Adrenal gland (tissue), 12 donors: ENCODE results near the gene NUP93. TPM values are rescaled to one million over a fixed set of nuclear protein-coding genes. Genes with fewer than 3 reads are reported as not detected.

ENCODE experiments used
- DNase-seq, 7 donors: peaks; one replicate each; pipeline ENCODE4 v3.0.0-alpha.2; 2019 to 2020
- H3K27ac ChIP-seq, 5 donors: fragments of 200-600 bp; sonication (generic) in 4 of 5; 1 replicate in 3 of 5; 2 replicates in 2 of 5; pipeline versions ENCODE4 v1.5.1 to v1.8.0; 2016 to 2020; ENCODE audit warnings: mild to moderate bottlenecking in 1 of 5
- H3K27me3 ChIP-seq: fragments of 200-600 bp; 2 replicates; pipeline ENCODE4 v1.8.0; 2021
- H3K36me3 ChIP-seq, 2 donors: fragments of 200-600 bp; replicated peaks in 1 of 2; 1 replicate in 1 of 2; 2 replicates in 1 of 2; pipeline versions ENCODE4 v1.5.1 to v1.8.0; 2018 to 2022
- H3K4me1 ChIP-seq, 2 donors: fragments of 200-600 bp; replicated peaks in 1 of 2; 1 replicate in 1 of 2; 2 replicates in 1 of 2; pipeline versions ENCODE4 v1.5.1 to v1.8.0; 2018 to 2021
- H3K4me3 ChIP-seq, 4 donors: fragments of 200-600 bp; sonication (generic) in 3 of 4; one replicate each; pipeline ENCODE4 v1.5.1; 2016 to 2018
- H3K9me3 ChIP-seq, 3 donors: fragments of 200-600 bp; sonication (generic) in 1 of 3; replicated peaks in 1 of 3; 1 replicate in 2 of 3; 2 replicates in 1 of 3; pipeline versions ENCODE4 v1.5.1 to v1.8.0; 2016 to 2021
- CTCF ChIP-seq, 6 experiments: fragments of 450-650 bp in 4 of 6; fragments of 200-600 bp in 2 of 6; sonication (generic) in 1 of 6; IDR thresholded peaks; 1 replicate in 5 of 6; 2 replicates in 1 of 6; pipeline versions ENCODE4 v1.5.1 to v1.8.0; 2016 to 2021; ENCODE audit warnings: antibody characterized with exemption in 6 of 6, mild to moderate bottlenecking in 2 of 6, moderate library complexity in 1 of 6
- POLR2A ChIP-seq, 2 donors: fragments of 450-650 bp; IDR thresholded peaks; one replicate each; pipeline ENCODE4 v1.6.1; 2017; ENCODE audit warnings: antibody characterized with exemption in 2 of 2, mild to moderate bottlenecking in 2 of 2, moderate library complexity in 1 of 2
- WGBS, 4 donors: extraction: QIAGEN DNeasy Blood & Tissue Kit in 2 of 4; methylation state at CpG; one replicate each; pipeline versions ENCODE4 v1.1.5 to v1.1.7; 2013 to 2017; 5-methylcytosine and 5-hydroxymethylcytosine counted together
- intact Hi-C, 2 donors: fragments of 100-400 bp; cut with DNase I; formaldehyde crosslinking; loops; one replicate each; pipeline versions ENCODE4 v1.14.1 to v1.15.0; 2022 to 2023
- polyA plus RNA-seq, 3 donors: library from polyadenylated mRNA; stranded (reverse); fragments of 200-250 nt in 2 of 3; fragments of 350-450 nt in 1 of 3; fragmentation: Illumina TruSeq in 1 of 3; extraction: RNeasy Lipid Tissue Mini Kit (QIAGEN cat#74804) in 1 of 3; gene quantifications; one replicate each; pipeline ENCODE4 v1.2.3, GENCODE V29; 2013 to 2014
- total RNA-seq, 9 donors: library from RNA; depleted of rRNA in 4 of 9; stranded (reverse); fragments of >200 nt in 4 of 9; fragments of 120-200 nt in 1 of 9; fragmentation: NEBNext Ultra II Directional in 1 of 9; extraction: Animal tissue kit (Norgen Biotek cat#: 25700) in 1 of 9; gene quantifications; one replicate each; pipeline versions ENCODE4 v1.1.0 to v1.2.4, GENCODE V29; 2013 to 2023
- donor health status: healthy with polysubstance abuse.
- donor health status: Bipolar disorder and iron deficiency.
- donor health status: DM: yes; HTN: yes; CAD: no.
- donor health status: DM: no; HTN: no; CAD: no.
- donor health status: DM: no; HTN: no; CAD: no.
- donor health status: DM: yes; HTN: yes; CAD: no.

Gene NUP93
- total and polyA plus RNA-seq, 12 donors, result 29.3 to 71.1 (median 45.8) TPM

- H3K4me3 ChIP-seq, result no peak overlapping the region
- intact Hi-C loops, result no loop called here
- TF ChIP-seq POLR2A (IDR thresholded peaks at IDR 0.05) (no peak), CTCF (IDR thresholded peaks at IDR 0.05) (no peak)
- H3K36me3 ChIP-seq, result peaks cover 0 to 22% of the 10 kb centered on the region in 2 donors
- no peaks in the 10 kb centered on the region for H3K27me3 ChIP-seq
- H3K9me3 ChIP-seq, result no peaks in the 10 kb centered on the region
- H3K4me1 ChIP-seq, result peaks cover 0 to 9% of the 10 kb centered on the region in 2 donors
- H3K27ac ChIP-seq, result no peak overlapping the region
- no peak for DNase-seq
- 98 to 100% (median 100%) methylated on average over 1 of the region's 1 CpG for WGBS, 4 donors
Measured at GRCh38 chr16:56828647-56829046, 98.7 kb downstream of the NUP93 start.

GRCh38 chr16:56830669-56831068 lies 100.7 kb downstream of the NUP93 start:
- Histone ChIP-seq H3K4me3 (no peak overlapping the region), H3K36me3 (peaks cover 0 to 29% of the 10 kb centered on the region in 2 donors), H3K9me3 (no peaks in the 10 kb centered on the region), H3K4me1 (no peaks in the 10 kb centered on the region), H3K27me3 (no peaks in the 10 kb centered on the region), H3K27ac (no peak overlapping the region)
- no peak for DNase-seq
- WGBS, 4 donors, result 30 to 92% (median 60%) methylated on average over 2 of the region's 2 CpGs
- no peak for TF ChIP-seq CTCF (IDR thresholded peaks at IDR 0.05)
- no peak for TF ChIP-seq POLR2A (IDR thresholded peaks at IDR 0.05)
- intact Hi-C loops, result no loop called here

- H3K27ac ChIP-seq, result no peak overlapping the region
- H3K36me3 ChIP-seq, result peaks cover 0 to 44% of the 10 kb centered on the region in 2 donors
- H3K27me3 ChIP-seq, result no peaks in the 10 kb centered on the region
- intact Hi-C loops, result no loop called here
- H3K4me1 ChIP-seq, result no peaks in the 10 kb centered on the region
- H3K4me3 ChIP-seq, result no peak overlapping the region
- TF ChIP-seq POLR2A (IDR thresholded peaks at IDR 0.05), result no peak
- no peak for TF ChIP-seq CTCF (IDR thresholded peaks at IDR 0.05)
- DNase-seq, result no peak
- H3K9me3 ChIP-seq, result no peaks in the 10 kb centered on the region
Measured at GRCh38 chr16:56832768-56833167, 102.8 kb downstream of the NUP93 start.

GRCh38 chr16:56833243-56833970 lies 103.5 kb downstream of the NUP93 start:
- H3K36me3 ChIP-seq, result peaks cover 0 to 49% of the 10 kb centered on the region in 2 donors
- intact Hi-C loops, result no loop called here
- 83 to 95% (median 91%) methylated on average over 9 of the region's 9 CpGs for WGBS, 4 donors

More at GRCh38 chr16:56833243-56833970, 103.5 kb downstream of the NUP93 start:
- DNase-seq, result no peak
- Histone ChIP-seq H3K4me3 (no peak overlapping the region), H3K27me3 (no peaks in the 10 kb centered on the region), H3K4me1 (no peaks in the 10 kb centered on the region), H3K9me3 (no peaks in the 10 kb centered on the region), H3K27ac (no peak overlapping the region)
- TF ChIP-seq POLR2A (IDR thresholded peaks at IDR 0.05) (no peak), CTCF (IDR thresholded peaks at IDR 0.05) (no peak)
